K562 (cell line): ENCODE results near the gene GABRR3. TPM values are rescaled to one million over a fixed set of nuclear protein-coding genes. Genes with fewer than 3 reads are reported as not detected.

Source experiments
- ATAC-seq: fragments of 200-7000 bp; cut with Tn5 transposase; 3 replicates; pipeline ENCODE4 v1.9.1; 2020; ENCODE audit warnings: moderate library complexity
- BruUV-seq: library from RNA; stranded (reverse); fragments of 400-500 nt; replicated peaks from 2 replicates; lab custom pipeline; 2021; lab: Mats Ljungman, UMichigan
- CTCF ChIA-PET: fragments of 300-600 bp; formaldehyde crosslinking; extraction: SDS; loops from one replicate; lab custom pipeline; 2021; ENCODE audit warnings: low intra/inter-chr PET ratio; lab: Yijun Ruan, JAX
- POLR2A ChIA-PET: fragments of 300-600, 350-650 bp; sonication (Branson Sonifier 250); formaldehyde crosslinking; extraction: SDS; loops from one replicate; lab custom pipeline; 2021; ENCODE audit warnings: antibody characterized with exemption, inconsistent platforms; lab: Yijun Ruan, JAX
- DNase-seq, 4 experiments: peaks; one replicate each; pipeline versions ENCODE4 v3.0.0 to v3.0.0-alpha.2; 2011 to 2018; ENCODE audit warnings: low spot score in 3 of 4, mixed read lengths in 3 of 4; ENCODE audit errors: extremely low read depth in 1 of 4
- FAIRE-seq: peaks from 2 replicates; lab custom pipeline; 2011; peaks lifted over from hg19 to GRCh38; lab: Jason Lieb, UNC
- H2AFZ ChIP-seq: 2 replicates; pipeline ENCODE4 v1.6.0; 2011; ENCODE audit warnings: low read depth, low read length, control low read depth, inconsistent platforms
- H3K27ac ChIP-seq: fragments of 200-600 bp; 3 replicates; pipeline ENCODE4 v1.8.0; 2011; ENCODE audit warnings: low read depth, mild to moderate bottlenecking, control low read depth, inconsistent platforms, low read length, moderate library complexity, mixed read lengths; ENCODE audit errors: extremely low read depth
- H3K27me3 ChIP-seq, 2 experiments: fragments of 300-600 bp in 1 of 2; 2 replicates in 1 of 2; 3 replicates in 1 of 2; pipeline versions ENCODE4 v1.6.0 to v1.8.0; 2011; ENCODE audit warnings: inconsistent platforms in 2 of 2, low read length in 2 of 2, mild to moderate bottlenecking in 1 of 2, mixed read lengths in 1 of 2, moderate library complexity in 1 of 2; ENCODE audit not compliant: control insufficient read depth in 2 of 2, insufficient read depth in 2 of 2
- H3K36me3 ChIP-seq: fragments of 300-600 bp; 3 replicates; pipeline ENCODE4 v1.8.0; 2011; ENCODE audit warnings: mild to moderate bottlenecking, low read length, inconsistent platforms; ENCODE audit not compliant: control insufficient read depth, insufficient read depth
- H3K4me1 ChIP-seq, 2 experiments: fragments of 200-600 bp in 1 of 2; replicated peaks in 1 of 2; 2 replicates in 1 of 2; 3 replicates in 1 of 2; pipeline versions ENCODE4 v1.5.1 to v1.8.0; 2011; ENCODE audit warnings: inconsistent platforms in 2 of 2, low read length in 2 of 2, mild to moderate bottlenecking in 1 of 2, mixed read lengths in 1 of 2, moderate library complexity in 1 of 2; ENCODE audit not compliant: control insufficient read depth in 2 of 2, insufficient read depth in 2 of 2
- H3K4me2 ChIP-seq: 2 replicates; pipeline ENCODE4 v1.6.1; 2011; ENCODE audit warnings: low read length, control low read depth, inconsistent platforms, mixed read lengths; ENCODE audit not compliant: insufficient read depth
- H3K4me3 ChIP-seq: fragments of 200-600 bp; sonication (generic), shearing (Covaris generic); 2 replicates; pipeline ENCODE4 v1.5.1; 2016; ENCODE audit warnings: control low read depth, inconsistent platforms
- H3K79me2 ChIP-seq: fragments of 200-600 bp; 3 replicates; pipeline ENCODE4 v1.8.0; 2011; ENCODE audit warnings: low read length, inconsistent platforms; ENCODE audit not compliant: control insufficient read depth, insufficient read depth
- H3K9ac ChIP-seq, 2 experiments: 2 replicates each; pipeline versions ENCODE4 v1.6.0 to v1.6.1; 2011; ENCODE audit warnings: low read depth in 2 of 2, low read length in 2 of 2, control low read depth in 1 of 2, inconsistent platforms in 1 of 2, mild to moderate bottlenecking in 1 of 2, mixed read lengths in 1 of 2; ENCODE audit not compliant: insufficient read depth in 1 of 2
- H3K9me1 ChIP-seq: one replicate; pipeline ENCODE4 v1.6.0; 2011; ENCODE audit warnings: inconsistent platforms, mild to moderate bottlenecking, low read length, moderate library complexity; ENCODE audit not compliant: control insufficient read depth, insufficient read depth
- H3K9me3 ChIP-seq: replicated peaks from 2 replicates; pipeline ENCODE4 v1.5.1; 2011; ENCODE audit warnings: low read depth, low read length, inconsistent platforms; ENCODE audit not compliant: control insufficient read depth, insufficient read depth
- H4K20me1 ChIP-seq: replicated peaks from 2 replicates; pipeline ENCODE4 v1.6.1; 2011; ENCODE audit warnings: low read length, inconsistent platforms, mixed read lengths; ENCODE audit not compliant: control insufficient read depth, insufficient read depth
- BRD4 ChIP-seq: fragments of 200-600 bp; sonication (generic); IDR thresholded peaks from 2 replicates; pipeline ENCODE4 v1.6.1; 2017; ENCODE audit warnings: inconsistent platforms
- CEBPB ChIP-seq: fragments of 450-650 bp; IDR thresholded peaks from 2 replicates; pipeline ENCODE4 v1.6.1; 2016; ENCODE audit warnings: missing genetic modification characterization, missing compliant biosample characterization
- CREM ChIP-seq: IDR thresholded peaks from 2 replicates; pipeline ENCODE4 v1.6.1; 2014; ENCODE audit warnings: antibody characterized with exemption, low read depth
- GTF2E2 ChIP-seq: fragments of 200-800 bp; sonication (Bioruptor generic); IDR thresholded peaks from 2 replicates; pipeline ENCODE4 v1.6.1; 2016; ENCODE audit warnings: missing genetic modification characterization, missing compliant biosample characterization
- MAFK ChIP-seq: IDR thresholded peaks from 2 replicates; pipeline ENCODE4 v1.6.1; 2011; ENCODE audit warnings: low read length, improper control_type of control experiment
- RBM22 ChIP-seq: fragments of 200-400 bp; formaldehyde crosslinking; IDR thresholded peaks from 2 replicates; pipeline ENCODE4 v1.6.1; 2018; ENCODE audit warnings: low read length, low read depth; ENCODE audit not compliant: poor library complexity, severe bottlenecking
- ZFP36 ChIP-seq: fragments of 150-350 bp; IDR thresholded peaks from 2 replicates; pipeline ENCODE4 v1.6.1; 2018; ENCODE audit warnings: low read length, low read depth; ENCODE audit not compliant: partially characterized antibody
- ZNF24 ChIP-seq: fragments of 450-650 bp; IDR thresholded peaks from 2 replicates; pipeline ENCODE4 v1.6.1; 2016
- WGBS: fragments of 100-300 bp; shearing (Covaris generic); methylation state at CpG from one replicate; pipeline ENCODE4 v1.1.6; 2016; ENCODE audit warnings: low coverage, mixed read lengths; ENCODE audit not compliant: insufficient coverage; ENCODE audit errors: missing lambda C conversion rate; 5-methylcytosine and 5-hydroxymethylcytosine counted together
- in situ Hi-C: fragments of 300-500 bp; cut with MboI; formaldehyde crosslinking; loops from 4 replicates; pipeline ENCODE4 v1.15.0; 2018; ENCODE audit warnings: inconsistent platforms, mixed read lengths
- intact Hi-C: fragments of 100-400 bp; cut with micrococcal nuclease; formaldehyde crosslinking; loops from 2 replicates; pipeline ENCODE4 v1.14.2; 2022
- polyA plus RNA-seq, 8 experiments: library from polyadenylated mRNA; depleted of rRNA in 4 of 8; stranded (reverse) in 5 of 8; unstranded in 3 of 8; fragments of >200 nt; fragmentation: Nextera tagmentation in 2 of 8; fragmentation: Illumina TruSeq in 1 of 8; extraction: Ambion mirVana in 2 of 8; extraction: Trizol in 1 of 8; gene quantifications; 2 replicates each; pipeline versions ENCODE4 v1.2.1 to v1.2.3, GENCODE V29; 2011 to 2014; ENCODE audit warnings: inconsistent platforms in 1 of 8, missing spikeins in 1 of 8
- total RNA-seq, 7 experiments: library from RNA; depleted of rRNA in 6 of 7; stranded (reverse); fragments of >200 nt in 6 of 7; fragmentation: Illumina TruSeq in 2 of 7; extraction: Trizol in 2 of 7; gene quantifications; 2 replicates each; pipeline versions ENCODE4 v1.2.1 to v1.2.3, GENCODE V29; 2011 to 2021; ENCODE audit warnings: low replicate concordance in 1 of 7
- TF ChIP-seq, protein P1 (sequence below): sonication (generic); formaldehyde crosslinking; IDR thresholded peaks from 2 replicates; pipeline ENCODE4 v1.8.0; 2022; ENCODE audit warnings: mild to moderate bottlenecking, missing genetic modification reagents
- TF ChIP-seq, protein P2 (sequence below): fragments of 250-450 bp; sonication (Bioruptor Pico); IDR thresholded peaks from 2 replicates; pipeline ENCODE4 v1.8.0; 2021; ENCODE audit warnings: moderate library complexity, mild to moderate bottlenecking, inconsistent platforms
- TF ChIP-seq, protein P3 (sequence below): fragments of 450-650 bp; formaldehyde crosslinking; IDR thresholded peaks from 2 replicates; pipeline ENCODE4 v1.4.0; 2022; ENCODE audit warnings: missing genetic modification characterization
- TF ChIP-seq, protein P4 (sequence below): fragments of 250-450 bp; sonication (Bioruptor Pico); IDR thresholded peaks from 2 replicates; pipeline ENCODE4 v1.8.0; 2022; ENCODE audit warnings: moderate library complexity, mild to moderate bottlenecking, inconsistent platforms

GABRR3 gene
- total and polyA plus RNA-seq, 9 of the 15 experiments (the other 6 are each of a cell fraction or from before 2014, with no cell fraction given), result not detected

DNA sequence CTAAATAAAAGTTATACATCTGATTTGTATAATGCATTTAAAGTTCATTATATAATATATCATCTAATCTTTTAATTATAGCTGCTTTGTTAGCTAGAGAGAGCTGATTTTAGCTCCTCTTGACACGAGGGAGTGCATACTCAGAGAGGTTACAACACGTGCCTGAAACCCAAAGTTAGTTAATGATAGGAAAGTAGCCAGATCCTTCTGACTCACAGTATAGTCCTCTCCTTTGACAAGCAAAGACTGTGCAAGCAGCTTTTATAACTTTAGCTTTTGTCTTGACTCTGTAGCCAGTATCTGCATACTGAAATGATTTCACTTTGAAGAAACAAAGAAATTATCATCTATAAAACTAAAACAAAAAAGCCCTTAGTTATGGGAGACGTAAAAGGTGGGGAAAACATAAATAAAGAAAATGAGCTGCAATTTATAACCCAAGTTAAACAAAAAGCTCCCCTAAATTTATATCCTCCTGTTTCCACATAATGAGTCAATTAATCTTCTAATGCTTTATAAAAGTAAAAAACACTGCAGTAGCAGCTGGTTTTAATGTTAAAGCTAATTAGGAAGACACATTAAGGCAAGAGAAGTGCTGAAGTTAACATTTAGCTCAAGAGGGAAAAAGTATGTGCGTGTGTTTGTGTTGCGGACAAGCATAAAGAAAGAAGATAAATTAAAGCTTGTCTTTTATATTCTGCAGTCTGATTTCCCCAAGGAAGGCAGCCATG lies 13.1 kb downstream of the GABRR3 start:
- BruUV-seq, result no TSS peak
- Histone ChIP-seq H3K27me3 (no peaks in the 10 kb centered on the region), H3K4me2 (no peak overlapping the region), H3K36me3 (no peaks in the 10 kb centered on the region), H3K27ac (no peak overlapping the region), H3K4me1 (no peaks in the 10 kb centered on the region), H3K9ac (no peak overlapping the region), H4K20me1 (no peaks in the 10 kb centered on the region), H3K9me3 (no peaks in the 10 kb centered on the region), H3K9me1 (no peaks in the 10 kb centered on the region), H3K4me3 (no peak overlapping the region), H3K79me2 (no peaks in the 10 kb centered on the region)
- ChIA-PET CTCF (interaction anchor here (1.6 kb wide), 1 partner anchor 228 kb away, joined by 11 read pairs; no protein-coding TSS in a partner anchor), POLR2A (no interaction called here)
- 12% methylated on average over 5 of the region's 5 CpGs for WGBS
- intact Hi-C loops, result loop anchor here (2.0 to 10.0 kb wide), 2 partner anchors 303 to 1157 kb away; no protein-coding TSS in a partner anchor
- no peak for DNase-seq
- FAIRE-seq, result no peak
- ATAC-seq, result no peak
- TF ChIP-seq, protein P1, sequence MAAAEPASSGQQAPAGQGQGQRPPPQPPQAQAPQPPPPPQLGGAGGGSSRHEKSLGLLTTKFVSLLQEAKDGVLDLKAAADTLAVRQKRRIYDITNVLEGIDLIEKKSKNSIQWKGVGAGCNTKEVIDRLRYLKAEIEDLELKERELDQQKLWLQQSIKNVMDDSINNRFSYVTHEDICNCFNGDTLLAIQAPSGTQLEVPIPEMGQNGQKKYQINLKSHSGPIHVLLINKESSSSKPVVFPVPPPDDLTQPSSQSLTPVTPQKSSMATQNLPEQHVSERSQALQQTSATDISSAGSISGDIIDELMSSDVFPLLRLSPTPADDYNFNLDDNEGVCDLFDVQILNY (CRISPR knock-in tag), result no peak
- TF ChIP-seq CREM (no peak), GTF2E2 (tag) (no peak), ZFP36 (no peak), BRD4 (no peak), ZNF24 (no peak), MAFK (no peak), RBM22 (no peak), CEBPB (tag) (no peak)
- TF ChIP-seq, protein P2, sequence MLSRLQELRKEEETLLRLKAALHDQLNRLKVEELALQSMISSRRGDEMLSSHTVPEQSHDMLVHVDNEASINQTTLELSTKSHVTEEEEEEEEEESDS, result no peak
- TF ChIP-seq, protein P3, sequence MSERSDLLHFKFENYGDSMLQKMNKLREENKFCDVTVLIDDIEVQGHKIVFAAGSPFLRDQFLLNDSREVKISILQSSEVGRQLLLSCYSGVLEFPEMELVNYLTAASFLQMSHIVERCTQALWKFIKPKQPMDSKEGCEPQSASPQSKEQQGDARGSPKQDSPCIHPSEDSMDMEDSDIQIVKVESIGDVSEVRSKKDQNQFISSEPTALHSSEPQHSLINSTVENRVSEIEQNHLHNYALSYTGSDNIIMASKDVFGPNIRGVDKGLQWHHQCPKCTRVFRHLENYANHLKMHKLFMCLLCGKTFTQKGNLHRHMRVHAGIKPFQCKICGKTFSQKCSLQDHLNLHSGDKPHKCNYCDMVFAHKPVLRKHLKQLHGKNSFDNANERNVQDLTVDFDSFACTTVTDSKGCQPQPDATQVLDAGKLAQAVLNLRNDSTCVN, result no peak
- TF ChIP-seq, protein P4, sequence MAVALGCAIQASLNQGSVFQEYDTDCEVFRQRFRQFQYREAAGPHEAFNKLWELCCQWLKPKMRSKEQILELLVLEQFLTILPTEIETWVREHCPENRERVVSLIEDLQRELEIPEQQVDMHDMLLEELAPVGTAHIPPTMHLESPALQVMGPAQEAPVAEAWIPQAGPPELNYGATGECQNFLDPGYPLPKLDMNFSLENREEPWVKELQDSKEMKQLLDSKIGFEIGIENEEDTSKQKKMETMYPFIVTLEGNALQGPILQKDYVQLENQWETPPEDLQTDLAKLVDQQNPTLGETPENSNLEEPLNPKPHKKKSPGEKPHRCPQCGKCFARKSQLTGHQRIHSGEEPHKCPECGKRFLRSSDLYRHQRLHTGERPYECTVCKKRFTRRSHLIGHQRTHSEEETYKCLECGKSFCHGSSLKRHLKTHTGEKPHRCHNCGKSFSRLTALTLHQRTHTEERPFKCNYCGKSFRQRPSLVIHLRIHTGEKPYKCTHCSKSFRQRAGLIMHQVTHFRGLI (CRISPR knock-in tag), result no peak
- TF ChIP-seq, all 486 proteins: peak for 0
- in situ Hi-C loops, result loop anchor here (5.0 kb wide), 1 partner anchor 230 kb away; no protein-coding TSS in a partner anchor
- no peak overlapping the region for H2AFZ ChIP-seq
